Tibial artery (tissue), 4 donors: ENCODE results near the gene KIFC3.

Experiments used
- DNase-seq, 2 donors: peaks; one replicate each; pipeline ENCODE4 v3.0.0-alpha.2; 2019
- H3K27ac ChIP-seq, 2 donors: fragments of 200-600 bp; sonication (generic) in 1 of 2; 1 replicate in 1 of 2; 2 replicates in 1 of 2; pipeline ENCODE4 v1.5.1; 2018 to 2019; ENCODE audit warnings: mild to moderate bottlenecking in 1 of 2
- H3K27me3 ChIP-seq, 2 donors: fragments of 200-600 bp; sonication (generic) in 1 of 2; one replicate each; pipeline versions ENCODE4 v1.5.1 to v1.6.0; 2016 to 2019
- H3K36me3 ChIP-seq, 3 donors: fragments of 200-600 bp; sonication (generic) in 2 of 3; one replicate each; pipeline ENCODE4 v1.5.1; 2016 to 2019; ENCODE audit warnings: mild to moderate bottlenecking in 2 of 3
- H3K4me1 ChIP-seq, 4 donors: fragments of 200-600 bp; sonication (generic) in 2 of 4; 1 replicate in 3 of 4; 2 replicates in 1 of 4; pipeline ENCODE4 v1.5.1; 2016 to 2019
- H3K4me3 ChIP-seq, 2 donors: fragments of 200-600 bp; sonication (generic) in 1 of 2; 1 replicate in 1 of 2; 2 replicates in 1 of 2; pipeline ENCODE4 v1.5.1; 2018 to 2019; ENCODE audit warnings: mild to moderate bottlenecking in 2 of 2
- H3K9me3 ChIP-seq, 3 donors: fragments of 200-600 bp; sonication (generic) in 1 of 3; one replicate each; pipeline ENCODE4 v1.5.1; 2016 to 2019
- intact Hi-C: fragments of 100-400 bp; cut with DNase I; formaldehyde crosslinking; loops from one replicate; pipeline ENCODE4 v1.15.0; 2023; ENCODE audit warnings: low total_unique reads
- TF ChIP-seq, protein P1 (sequence below), 2 experiments: fragments of 200-600 bp in 1 of 2; fragments of 450-650 bp in 1 of 2; IDR thresholded peaks; one replicate each; pipeline ENCODE4 v1.5.1; 2017 to 2019; ENCODE audit warnings: antibody characterized with exemption in 2 of 2, mild to moderate bottlenecking in 1 of 2, moderate library complexity in 1 of 2

Gene KIFC3

GRCh38 chr16:57751539-57752202 lies 50.6 kb downstream of the KIFC3 start:
- DNase-seq = no peak
- no peaks in the 10 kb centered on the region for H3K27me3 ChIP-seq
- no peaks in the 10 kb centered on the region for H3K9me3 ChIP-seq
- intact Hi-C loops = loop anchor here (10.0 kb wide), 1 partner anchor 243 kb away; no protein-coding TSS in a partner anchor
- H3K36me3 ChIP-seq = peaks cover 4 to 88% (median 44%) of the 10 kb centered on the region in 3 donors
- H3K4me3 ChIP-seq = no peak overlapping the region
- H3K27ac ChIP-seq = no peak overlapping the region
- TF ChIP-seq, protein P1, sequence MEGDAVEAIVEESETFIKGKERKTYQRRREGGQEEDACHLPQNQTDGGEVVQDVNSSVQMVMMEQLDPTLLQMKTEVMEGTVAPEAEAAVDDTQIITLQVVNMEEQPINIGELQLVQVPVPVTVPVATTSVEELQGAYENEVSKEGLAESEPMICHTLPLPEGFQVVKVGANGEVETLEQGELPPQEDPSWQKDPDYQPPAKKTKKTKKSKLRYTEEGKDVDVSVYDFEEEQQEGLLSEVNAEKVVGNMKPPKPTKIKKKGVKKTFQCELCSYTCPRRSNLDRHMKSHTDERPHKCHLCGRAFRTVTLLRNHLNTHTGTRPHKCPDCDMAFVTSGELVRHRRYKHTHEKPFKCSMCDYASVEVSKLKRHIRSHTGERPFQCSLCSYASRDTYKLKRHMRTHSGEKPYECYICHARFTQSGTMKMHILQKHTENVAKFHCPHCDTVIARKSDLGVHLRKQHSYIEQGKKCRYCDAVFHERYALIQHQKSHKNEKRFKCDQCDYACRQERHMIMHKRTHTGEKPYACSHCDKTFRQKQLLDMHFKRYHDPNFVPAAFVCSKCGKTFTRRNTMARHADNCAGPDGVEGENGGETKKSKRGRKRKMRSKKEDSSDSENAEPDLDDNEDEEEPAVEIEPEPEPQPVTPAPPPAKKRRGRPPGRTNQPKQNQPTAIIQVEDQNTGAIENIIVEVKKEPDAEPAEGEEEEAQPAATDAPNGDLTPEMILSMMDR (IDR thresholded peaks at IDR 0.05) = no peak
- H3K4me1 ChIP-seq = no peaks in the 10 kb centered on the region

DNA sequence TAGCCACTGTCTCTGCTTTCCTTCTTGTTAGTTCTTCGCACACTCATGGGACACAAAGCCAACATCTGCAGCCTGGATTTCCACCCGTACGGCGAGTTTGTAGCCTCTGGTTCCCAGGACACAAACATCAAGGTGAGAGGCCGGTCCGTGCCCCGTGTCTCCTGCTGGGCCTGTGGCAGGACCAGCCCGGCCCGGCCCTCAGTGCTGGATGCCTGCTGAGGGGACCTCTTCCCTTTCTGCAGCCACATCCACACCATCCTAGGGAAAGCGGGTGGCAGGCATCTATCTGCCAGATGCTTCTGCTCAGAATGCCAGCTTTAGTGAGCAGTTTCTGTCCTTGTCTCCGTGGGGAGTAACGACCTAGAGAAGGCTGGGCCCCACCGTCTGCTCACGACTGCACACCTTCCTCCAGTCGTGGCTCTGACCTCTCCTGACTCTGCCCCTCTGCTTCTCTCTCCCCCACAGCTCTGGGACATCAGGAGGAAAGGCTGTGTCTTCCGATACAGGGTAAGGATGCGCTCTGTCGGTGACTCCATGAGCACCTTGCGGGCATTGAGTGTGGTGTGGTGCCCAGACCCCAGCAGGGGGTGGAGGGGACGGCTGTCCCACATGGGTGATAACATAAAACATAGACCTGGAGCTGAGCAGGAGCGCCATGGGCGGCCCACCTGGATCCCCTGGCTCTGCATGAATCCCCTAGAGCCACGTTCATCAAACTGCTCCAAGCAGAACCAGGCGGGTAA lies 51.3 kb downstream of the KIFC3 start:
- intact Hi-C loops = loop anchor here (10.0 kb wide), 1 partner anchor 244 kb away; no protein-coding TSS in a partner anchor
- no peak overlapping the region for H3K4me3 ChIP-seq
- H3K4me1 ChIP-seq = no peaks in the 10 kb centered on the region
- no peaks in the 10 kb centered on the region for H3K27me3 ChIP-seq
- H3K9me3 ChIP-seq = no peaks in the 10 kb centered on the region
- peaks cover 4 to 87% (median 44%) of the 10 kb centered on the region in 3 donors for H3K36me3 ChIP-seq
- H3K27ac ChIP-seq = no peak overlapping the region
- DNase-seq = no peak
- TF ChIP-seq, protein P1 (IDR thresholded peaks at IDR 0.05) = no peak

- H3K36me3 ChIP-seq = peaks cover 4 to 76% (median 36%) of the 10 kb centered on the region in 3 donors
- intact Hi-C loops = loop anchor here (10.0 kb wide), 1 partner anchor 245 kb away; no protein-coding TSS in a partner anchor
- no peaks in the 10 kb centered on the region for H3K27me3 ChIP-seq
- H3K4me1 ChIP-seq = no peaks in the 10 kb centered on the region
- TF ChIP-seq, protein P1 (IDR thresholded peaks at IDR 0.05) = no peak
- DNase-seq = no peak
- no peaks in the 10 kb centered on the region for H3K9me3 ChIP-seq
- H3K4me3 ChIP-seq = no peak overlapping the region
- H3K27ac ChIP-seq = no peak overlapping the region
These were observed 52.3 kb downstream of the KIFC3 start for GRCh38 chr16:57749856-57750452.

GRCh38 chr16:57749101-57749692 lies 53.1 kb downstream of the KIFC3 start:
- H3K36me3 ChIP-seq = peaks cover 4 to 76% (median 39%) of the 10 kb centered on the region in 3 donors
- no peaks in the 10 kb centered on the region for H3K27me3 ChIP-seq
- intact Hi-C loops = no loop called here
- H3K27ac ChIP-seq = no peak overlapping the region
- H3K9me3 ChIP-seq = no peaks in the 10 kb centered on the region
- TF ChIP-seq, protein P1 (IDR thresholded peaks at IDR 0.05) = no peak
- H3K4me1 ChIP-seq = no peaks in the 10 kb centered on the region
- DNase-seq = no peak
- no peak overlapping the region for H3K4me3 ChIP-seq

GRCh38 chr16:57748596-57748995 lies 53.7 kb downstream of the KIFC3 start:
- Histone ChIP-seq H3K27ac (no peak overlapping the region), H3K27me3 (no peaks in the 10 kb centered on the region), H3K4me1 (no peaks in the 10 kb centered on the region), H3K4me3 (no peak overlapping the region), H3K9me3 (no peaks in the 10 kb centered on the region), H3K36me3 (peaks cover 4 to 76% (median 42%) of the 10 kb centered on the region in 3 donors)
- TF ChIP-seq, protein P1 (IDR thresholded peaks at IDR 0.05) = no peak
- intact Hi-C loops = no loop called here
- no peak for DNase-seq
